PC-9 (cell line): ENCODE results near the gene TLCD3B. TPM values are rescaled to one million over a fixed set of nuclear protein-coding genes. Genes with fewer than 3 reads are reported as not detected.

Experiments used
- BruUV-seq: library from RNA; stranded (reverse); fragments of 400-500 nt; replicated peaks from 2 replicates; lab custom pipeline; 2021; lab: Mats Ljungman, UMichigan
- CTCF ChIA-PET: fragments of 300-600 bp; sonication (Branson Sonifier 250); formaldehyde crosslinking; loops from one replicate; lab custom pipeline; 2022; ENCODE audit warnings: antibody characterized with exemption; lab: Charles Lee
- POLR2A ChIA-PET: fragments of 300-600 bp; sonication (Branson Sonifier 250); formaldehyde crosslinking; loops from one replicate; lab custom pipeline; 2022; ENCODE audit warnings: antibody characterized with exemption; ENCODE audit not compliant: unreplicated experiment; lab: Charles Lee
- DNase-seq, 2 experiments: peaks; one replicate each; pipeline versions ENCODE4 v3.0.0 to v3.0.0-alpha.2; 2015 to 2022; ENCODE audit warnings: mixed read lengths in 1 of 2
- H2AFZ ChIP-seq: fragments of 200-600 bp; sonication (generic); 2 replicates; pipeline ENCODE4 v1.8.1; 2017; ENCODE audit warnings: antibody characterized with exemption
- H3F3A ChIP-seq: fragments of 200-600 bp; sonication (generic); 2 replicates; pipeline ENCODE4 v1.8.1; 2017; ENCODE audit warnings: antibody characterized with exemption, mild to moderate bottlenecking, low read depth; ENCODE audit not compliant: insufficient read depth
- H3K27ac ChIP-seq: fragments of 200-600 bp; sonication (generic); 2 replicates; pipeline ENCODE4 v1.6.1; 2016; ENCODE audit warnings: mixed run types
- H3K27me3 ChIP-seq: fragments of 200-600 bp; sonication (generic); 2 replicates; pipeline ENCODE4 v1.6.1; 2016; ENCODE audit warnings: low read depth, mixed run types; ENCODE audit not compliant: insufficient read depth
- H3K36me3 ChIP-seq: fragments of 200-600 bp; sonication (generic); 2 replicates; pipeline ENCODE4 v1.6.1; 2016; ENCODE audit warnings: low read depth, mixed run types
- H3K4me1 ChIP-seq: fragments of 200-600 bp; sonication (generic); replicated peaks from 2 replicates; pipeline ENCODE4 v1.6.1; 2016; ENCODE audit warnings: mixed run types; ENCODE audit not compliant: insufficient read depth
- H3K4me2 ChIP-seq: fragments of 200-600 bp; sonication (generic); 2 replicates; pipeline ENCODE4 v1.6.1; 2017; ENCODE audit warnings: mixed run types
- H3K4me3 ChIP-seq: fragments of 200-600 bp; sonication (generic); 2 replicates; pipeline ENCODE4 v1.6.1; 2016; ENCODE audit warnings: mixed run types
- H3K79me2 ChIP-seq: fragments of 200-600 bp; sonication (generic); 2 replicates; pipeline ENCODE4 v1.6.1; 2017; ENCODE audit warnings: low read depth, mixed run types
- H3K9me2 ChIP-seq: fragments of 200-600 bp; sonication (generic); 2 replicates; pipeline ENCODE4 v1.8.1; 2017; ENCODE audit warnings: mild to moderate bottlenecking; ENCODE audit not compliant: insufficient read depth
- H3K9me3 ChIP-seq: fragments of 200-600 bp; sonication (generic); 2 replicates; pipeline ENCODE4 v1.8.1; 2016; ENCODE audit warnings: low read depth; ENCODE audit not compliant: insufficient read depth
- H4K20me1 ChIP-seq: fragments of 200-600 bp; sonication (generic); 2 replicates; pipeline ENCODE4 v1.8.1; 2017; ENCODE audit not compliant: insufficient read depth
- CTCF ChIP-seq: fragments of 200-600 bp; sonication (generic); conservative IDR thresholded peaks from 2 replicates; pipeline ENCODE4 v1.6.1; 2017; ENCODE audit warnings: mixed run types, antibody characterized with exemption, mild to moderate bottlenecking, moderate library complexity
- EZH2 ChIP-seq: fragments of 200-600 bp; sonication (generic); IDR thresholded peaks from 2 replicates; pipeline ENCODE4 v1.8.0; 2017; ENCODE audit warnings: antibody characterized with exemption, low read depth
- intact Hi-C: fragments of 100-400 bp; cut with micrococcal nuclease; formaldehyde crosslinking; loops from one replicate; pipeline ENCODE4 v1.10.0; 2022; ENCODE audit not compliant: unreplicated experiment
- total RNA-seq: library from RNA; stranded (reverse); gene quantifications from 2 replicates; pipeline ENCODE4 v1.2.3, GENCODE V29; 2021

TLCD3B gene
- total RNA-seq, 1 experiment from 2014 or later: 5.8 TPM

DNA sequence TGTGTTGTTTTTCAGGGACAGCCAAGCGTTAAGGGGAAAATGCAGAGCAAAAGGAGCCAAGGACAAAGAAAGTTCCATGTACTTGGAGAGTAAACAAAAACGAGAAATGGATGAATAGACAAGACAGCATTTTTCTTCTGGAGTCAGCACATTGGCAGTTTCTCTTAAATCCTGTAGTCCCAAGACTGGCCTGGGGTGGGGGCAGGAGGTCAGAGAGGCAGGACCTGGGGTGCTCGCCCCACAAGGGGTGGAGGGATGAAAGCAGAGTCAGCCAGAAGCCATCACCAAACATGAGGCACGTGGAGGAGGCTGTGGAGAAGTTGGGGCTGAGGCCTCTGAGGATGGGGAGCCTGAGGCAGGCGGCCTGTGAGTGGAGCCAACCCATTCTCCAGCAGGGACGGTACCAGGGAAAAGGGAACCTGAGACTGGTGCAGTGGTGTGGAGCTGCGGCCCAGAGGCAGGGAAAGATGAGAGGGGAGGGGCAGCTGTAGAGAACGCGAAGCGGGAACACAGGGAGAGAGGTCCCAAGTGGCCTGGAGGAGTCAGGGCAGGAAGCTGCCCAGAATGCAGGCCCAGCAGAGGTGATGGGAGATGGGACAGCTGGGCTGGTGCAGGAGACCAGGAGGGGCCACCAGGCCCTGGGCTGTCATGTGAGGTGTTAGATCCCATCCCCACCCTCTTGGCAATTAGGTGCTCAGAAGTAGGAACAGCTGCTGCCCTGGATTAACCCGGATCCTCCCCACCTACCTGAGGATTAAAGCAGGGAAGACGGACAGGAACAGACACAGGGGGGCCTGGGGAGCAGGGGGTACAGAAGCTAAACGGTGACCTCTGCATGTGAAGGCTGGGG, 3.3 kb downstream of the TLCD3B start:
- no peak overlapping the region for H3K4me2 ChIP-seq
- H3F3A ChIP-seq: 0 out of 2 replicates have a peak, but pooled peaks cover 5% of the 10 kb centered on the region
- ChIA-PET POLR2A (no interaction called here), CTCF (interaction anchor here (0.6 kb wide), 1 partner anchor 180 kb away, joined by 3 read pairs; no protein-coding TSS in a partner anchor)
- no peaks in the 10 kb centered on the region for H3K9me2 ChIP-seq
- H4K20me1 ChIP-seq: no peaks in the 10 kb centered on the region
- TF ChIP-seq CTCF (no peak), EZH2 (no peak)
- H3K9me3 ChIP-seq: no peaks in the 10 kb centered on the region
- no peaks in the 10 kb centered on the region for H3K4me1 ChIP-seq
- intact Hi-C loops: no loop called here
- H3K27ac ChIP-seq: no peak overlapping the region
- peaks cover 85% of the 10 kb centered on the region for H3K27me3 ChIP-seq
- H2AFZ ChIP-seq: no peak overlapping the region
- H3K36me3 ChIP-seq: no peaks in the 10 kb centered on the region
- no peak overlapping the region for H3K4me3 ChIP-seq
- BruUV-seq: no TSS peak
- no peak for DNase-seq
- H3K79me2 ChIP-seq: no peaks in the 10 kb centered on the region

DNA sequence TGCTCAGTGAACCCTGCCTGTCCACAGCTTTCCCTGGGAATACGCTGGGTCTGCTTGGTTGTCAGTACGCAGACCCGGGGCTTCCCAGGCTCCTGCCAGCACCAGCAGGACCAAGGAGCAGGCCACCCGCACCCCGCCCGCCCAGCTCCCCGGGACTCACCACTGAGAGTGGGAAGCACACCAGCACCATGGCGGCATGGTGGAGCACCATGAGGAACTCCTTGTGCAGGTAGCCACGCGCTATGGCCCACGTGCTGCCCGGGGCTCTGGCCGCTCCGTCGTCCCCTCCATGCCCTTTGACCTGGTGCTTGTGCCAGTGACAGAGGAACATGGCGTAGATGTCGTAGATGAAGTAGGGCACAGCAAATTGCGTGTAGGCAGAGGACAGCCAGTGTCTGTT, 4.6 kb downstream of the TLCD3B start:
- TF ChIP-seq CTCF (no peak), EZH2 (no peak)
- CTCF ChIA-PET: no interaction called here

GRCh38 chr16:30025574-30025973, 5.5 kb downstream of the TLCD3B start:
- no peak overlapping the region for H3K4me2 ChIP-seq
- no peaks in the 10 kb centered on the region for H3K36me3 ChIP-seq
- ChIA-PET CTCF (no interaction called here), POLR2A (no interaction called here)
- no peak for TF ChIP-seq CTCF
- no peak for TF ChIP-seq EZH2
- no peak overlapping the region for H2AFZ ChIP-seq
- H4K20me1 ChIP-seq: no peaks in the 10 kb centered on the region
- no peaks in the 10 kb centered on the region for H3K9me3 ChIP-seq
- H3K27ac ChIP-seq: no peak overlapping the region
- no peaks in the 10 kb centered on the region for H3K79me2 ChIP-seq
- DNase-seq: no peak
- H3K4me3 ChIP-seq: no peak overlapping the region
- H3K9me2 ChIP-seq: no peaks in the 10 kb centered on the region
- H3K27me3 ChIP-seq: peaks cover 74% of the 10 kb centered on the region
- intact Hi-C loops: no loop called here
- peaks cover 5% of the 10 kb centered on the region; the same call in 1 of the 2 replicates for H3F3A ChIP-seq
- H3K4me1 ChIP-seq: no peaks in the 10 kb centered on the region; the same call in 1 of the 2 replicates
- BruUV-seq: no TSS peak

More for the DNA sequence above, 4.6 kb downstream of the TLCD3B start:
- Histone ChIP-seq H3K4me1 (no peaks in the 10 kb centered on the region), H3K36me3 (no peaks in the 10 kb centered on the region), H3K79me2 (no peaks in the 10 kb centered on the region), H3K4me3 (no peak overlapping the region), H3K4me2 (no peak overlapping the region), H3K9me2 (no peaks in the 10 kb centered on the region), H3K9me3 (no peaks in the 10 kb centered on the region), H3K27ac (no peak overlapping the region), H4K20me1 (no peaks in the 10 kb centered on the region), H2AFZ (no peak overlapping the region), H3F3A (peaks cover 5% of the 10 kb centered on the region; the same call in 1 of the 2 replicates), H3K27me3 (peaks cover 80% of the 10 kb centered on the region)
- no peak for DNase-seq
- no TSS peak for BruUV-seq
- intact Hi-C loops: no loop called here
- POLR2A ChIA-PET: interaction anchor here (0.6 kb wide), 1 partner anchor 25 kb away, joined by 31 read pairs; no protein-coding TSS in a partner anchor
